ENCODE results near the gene NOC2L. TPM values are rescaled to one million over a fixed set of nuclear protein-coding genes. Genes with fewer than 3 reads are reported as not detected.

The NOC2L gene
- total and polyA plus RNA-seq, 9 donors = 39.8 to 49.9 (median 45.5) TPM

GRCh38 chr1:967466-968343 lies 8.6 kb upstream of the NOC2L start:
- no peaks in the 10 kb centered on the region for H3K9me3 ChIP-seq (replicated peaks; ENCODE audit: control insufficient read depth, low read depth, low read length)
- no peak for DNase-seq
- peaks cover 16% of the 10 kb centered on the region for H3K4me1 ChIP-seq (ENCODE audit: control insufficient read depth, insufficient read depth, low read length)
- WGBS (ENCODE audit: insufficient coverage) = 71% methylated on average over 19 of the region's 23 CpGs
- peaks cover 66% of the 10 kb centered on the region for H3K27me3 ChIP-seq (ENCODE audit: control insufficient read depth, insufficient read depth, low read length)
- no peak overlapping the region for H3K27ac ChIP-seq (ENCODE audit: low read length)
- no peaks in the 10 kb centered on the region for H3K36me3 ChIP-seq (ENCODE audit: control insufficient read depth, insufficient read depth, low read length)
- no peak overlapping the region for H3K4me3 ChIP-seq (ENCODE audit: low read length)

GRCh38 chr1:966704-967300 lies 7.7 kb upstream of the NOC2L start:
- Histone ChIP-seq H3K9me3 (replicated peaks; ENCODE audit: control insufficient read depth, low read depth, low read length) (no peaks in the 10 kb centered on the region), H3K4me3 (ENCODE audit: low read length) (peak overlapping the region; percentile 35), H3K27ac (ENCODE audit: low read length) (no peak overlapping the region), H3K27me3 (ENCODE audit: control insufficient read depth, insufficient read depth, low read length) (peaks cover 57% of the 10 kb centered on the region), H3K36me3 (ENCODE audit: control insufficient read depth, insufficient read depth, low read length) (peaks cover 5% of the 10 kb centered on the region), H3K4me1 (ENCODE audit: control insufficient read depth, insufficient read depth, low read length) (peaks cover 16% of the 10 kb centered on the region)
- DNase-seq = no peak
- WGBS (ENCODE audit: insufficient coverage) = 1% methylated on average over 60 of the region's 60 CpGs

DNA sequence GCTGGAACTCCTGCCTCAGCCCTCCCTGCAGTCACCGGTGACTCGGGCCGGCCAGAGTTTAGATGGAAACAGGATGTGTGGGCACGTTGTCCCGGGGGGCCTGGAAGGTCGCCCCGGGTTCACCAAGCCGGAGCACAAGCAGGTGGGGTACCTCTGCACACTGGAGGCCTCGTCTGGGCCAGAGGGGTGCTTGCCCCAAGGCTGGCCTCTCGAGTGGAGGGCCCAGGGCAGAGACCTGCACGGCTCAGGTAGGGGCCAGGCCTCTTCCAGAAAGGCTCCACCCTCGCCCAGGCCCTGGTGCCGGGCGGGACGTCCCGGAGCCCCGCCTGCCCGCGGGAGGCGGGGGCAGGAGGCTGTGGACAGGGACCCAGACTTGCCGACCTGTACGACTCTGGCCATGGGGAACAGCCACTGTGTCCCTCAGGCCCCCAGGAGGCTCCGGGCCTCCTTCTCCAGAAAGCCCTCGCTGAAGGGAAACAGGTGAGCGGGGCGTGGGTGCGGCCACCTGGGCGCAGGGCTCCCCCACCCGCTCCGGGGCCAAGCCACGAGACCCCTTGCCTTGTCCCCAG lies 7.2 kb upstream of the NOC2L start, which contains the start of gene PLEKHN1:
Gene PLEKHN1, plus strand, starts transcription at position 348 of the 569 bp plus-strand sequence. Its CDS starts 50 bp downstream, at position 398.
- H3K4me3 ChIP-seq (ENCODE audit: low read length) = peak within 1 kb of the TSS; percentile 35
- peaks cover 16% of the 10 kb centered on the region for H3K4me1 ChIP-seq (ENCODE audit: control insufficient read depth, insufficient read depth, low read length)
- H3K9me3 ChIP-seq (replicated peaks; ENCODE audit: control insufficient read depth, low read depth, low read length) = no peaks in the 10 kb centered on the region
- DNase-seq = no peak
- H3K27ac ChIP-seq (ENCODE audit: low read length) = no peak within 1 kb of the TSS
- peaks cover 5% of the 10 kb centered on the region for H3K36me3 ChIP-seq (ENCODE audit: control insufficient read depth, insufficient read depth, low read length)
- WGBS (ENCODE audit: insufficient coverage) = 12% methylated on average over 30 of the region's 31 CpGs
- H3K27me3 ChIP-seq (ENCODE audit: control insufficient read depth, insufficient read depth, low read length) = peaks cover 51% of the 10 kb centered on the region

GRCh38 chr1:965526-966134 lies 6.6 kb upstream of the NOC2L start:
- Histone ChIP-seq H3K27me3 (ENCODE audit: control insufficient read depth, insufficient read depth, low read length) (peaks cover 45% of the 10 kb centered on the region), H3K4me3 (ENCODE audit: low read length) (no peak overlapping the region), H3K36me3 (ENCODE audit: control insufficient read depth, insufficient read depth, low read length) (peaks cover 5% of the 10 kb centered on the region), H3K4me1 (ENCODE audit: control insufficient read depth, insufficient read depth, low read length) (peaks cover 16% of the 10 kb centered on the region), H3K9me3 (replicated peaks; ENCODE audit: control insufficient read depth, low read depth, low read length) (no peaks in the 10 kb centered on the region), H3K27ac (ENCODE audit: low read length) (no peak overlapping the region)
- 71% methylated on average over 24 of the region's 26 CpGs for WGBS (ENCODE audit: insufficient coverage)
- no peak for DNase-seq

- Histone ChIP-seq H3K36me3 (ENCODE audit: control insufficient read depth, insufficient read depth, low read length) (peaks cover 5% of the 10 kb centered on the region), H3K9me3 (replicated peaks; ENCODE audit: control insufficient read depth, low read depth, low read length) (no peaks in the 10 kb centered on the region), H3K27me3 (ENCODE audit: control insufficient read depth, insufficient read depth, low read length) (peaks cover 38% of the 10 kb centered on the region), H3K4me3 (ENCODE audit: low read length) (no peak overlapping the region), H3K4me1 (ENCODE audit: control insufficient read depth, insufficient read depth, low read length) (peaks cover 20% of the 10 kb centered on the region), H3K27ac (ENCODE audit: low read length) (no peak overlapping the region)
- no peak for DNase-seq
- 83% methylated on average over 24 of the region's 51 CpGs for WGBS (ENCODE audit: insufficient coverage)
Measured at GRCh38 chr1:964691-965525, 5.9 kb upstream of the NOC2L start.

DNA sequence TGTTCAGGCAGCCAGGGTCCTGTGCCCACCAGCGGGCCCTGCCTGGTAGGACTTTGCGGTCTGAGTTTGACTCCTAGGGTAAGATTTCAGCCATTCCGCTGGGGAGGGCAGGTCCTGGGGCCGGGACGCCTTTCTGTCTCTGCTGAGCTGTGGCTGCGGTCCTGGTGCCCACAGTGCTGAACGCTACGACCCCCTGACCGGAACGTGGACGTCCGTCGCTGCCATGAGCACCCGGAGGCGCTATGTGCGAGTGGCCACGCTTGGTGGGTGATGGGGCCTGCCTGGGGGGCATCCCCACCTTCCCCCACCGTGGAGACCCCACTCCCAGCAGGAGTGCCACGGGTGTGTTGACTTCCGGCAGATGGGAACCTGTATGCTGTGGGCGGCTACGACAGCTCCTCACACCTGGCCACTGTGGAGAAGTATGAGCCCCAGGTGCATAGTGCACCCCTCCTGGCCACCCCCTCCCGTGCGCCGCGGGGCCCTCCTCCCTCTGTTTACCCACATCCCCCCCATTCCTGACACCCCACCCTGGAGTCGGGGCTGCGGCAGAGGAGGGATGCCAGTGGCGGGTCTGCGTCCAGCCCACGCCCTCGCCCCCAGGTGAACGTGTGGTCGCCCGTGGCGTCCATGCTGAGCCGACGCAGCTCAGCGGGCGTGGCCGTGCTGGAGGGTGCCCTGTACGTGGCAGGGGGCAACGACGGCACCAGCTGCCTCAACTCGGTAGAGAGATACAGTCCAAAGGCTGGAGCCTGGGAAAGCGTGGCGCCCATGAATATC lies 4.9 kb upstream of the NOC2L start:
- 89% methylated on average over 46 of the region's 47 CpGs for WGBS (ENCODE audit: insufficient coverage)
- Histone ChIP-seq H3K27ac (ENCODE audit: low read length) (no peak overlapping the region), H3K27me3 (ENCODE audit: control insufficient read depth, insufficient read depth, low read length) (peaks cover 34% of the 10 kb centered on the region), H3K4me3 (ENCODE audit: low read length) (no peak overlapping the region), H3K4me1 (ENCODE audit: control insufficient read depth, insufficient read depth, low read length) (peaks cover 21% of the 10 kb centered on the region), H3K36me3 (ENCODE audit: control insufficient read depth, insufficient read depth, low read length) (peaks cover 5% of the 10 kb centered on the region), H3K9me3 (replicated peaks; ENCODE audit: control insufficient read depth, low read depth, low read length) (no peaks in the 10 kb centered on the region)
- no peak for DNase-seq

- Histone ChIP-seq H3K4me1 (ENCODE audit: control insufficient read depth, insufficient read depth, low read length) (peaks cover 24% of the 10 kb centered on the region), H3K36me3 (ENCODE audit: control insufficient read depth, insufficient read depth, low read length) (peaks cover 5% of the 10 kb centered on the region), H3K27me3 (ENCODE audit: control insufficient read depth, insufficient read depth, low read length) (peaks cover 27% of the 10 kb centered on the region), H3K9me3 (replicated peaks; ENCODE audit: control insufficient read depth, low read depth, low read length) (no peaks in the 10 kb centered on the region), H3K4me3 (ENCODE audit: low read length) (no peak overlapping the region), H3K27ac (ENCODE audit: low read length) (no peak overlapping the region)
- no peak for DNase-seq
- 82% methylated on average over 16 of the region's 16 CpGs for WGBS (ENCODE audit: insufficient coverage)
Measured at GRCh38 chr1:963301-963651, 4.2 kb upstream of the NOC2L start.

GRCh38 chr1:962381-963300 lies 3.6 kb upstream of the NOC2L start:
- Histone ChIP-seq H3K9me3 (replicated peaks; ENCODE audit: control insufficient read depth, low read depth, low read length) (no peaks in the 10 kb centered on the region), H3K4me3 (ENCODE audit: low read length) (no peak overlapping the region), H3K27ac (ENCODE audit: low read length) (no peak overlapping the region), H3K4me1 (ENCODE audit: control insufficient read depth, insufficient read depth, low read length) (peaks cover 30% of the 10 kb centered on the region), H3K36me3 (ENCODE audit: control insufficient read depth, insufficient read depth, low read length) (peaks cover 5% of the 10 kb centered on the region), H3K27me3 (ENCODE audit: control insufficient read depth, insufficient read depth, low read length) (peaks cover 21% of the 10 kb centered on the region)
- 87% methylated on average over 57 of the region's 57 CpGs for WGBS (ENCODE audit: insufficient coverage)
- no peak for DNase-seq

Data from muscle of leg (tissue), 11 donors.